ENCODE results near the gene RNF11.
A peak's percentile ranks its signal among the peaks of the same experiment; 100 is the strongest.
"Not testable (repeated sequence)": the region's sequence is repeated elsewhere in the genome, so short reads cannot be mapped to it uniquely, and the experiment has no call there.

Gene RNF11, protein sequence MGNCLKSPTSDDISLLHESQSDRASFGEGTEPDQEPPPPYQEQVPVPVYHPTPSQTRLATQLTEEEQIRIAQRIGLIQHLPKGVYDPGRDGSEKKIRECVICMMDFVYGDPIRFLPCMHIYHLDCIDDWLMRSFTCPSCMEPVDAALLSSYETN

DNA sequence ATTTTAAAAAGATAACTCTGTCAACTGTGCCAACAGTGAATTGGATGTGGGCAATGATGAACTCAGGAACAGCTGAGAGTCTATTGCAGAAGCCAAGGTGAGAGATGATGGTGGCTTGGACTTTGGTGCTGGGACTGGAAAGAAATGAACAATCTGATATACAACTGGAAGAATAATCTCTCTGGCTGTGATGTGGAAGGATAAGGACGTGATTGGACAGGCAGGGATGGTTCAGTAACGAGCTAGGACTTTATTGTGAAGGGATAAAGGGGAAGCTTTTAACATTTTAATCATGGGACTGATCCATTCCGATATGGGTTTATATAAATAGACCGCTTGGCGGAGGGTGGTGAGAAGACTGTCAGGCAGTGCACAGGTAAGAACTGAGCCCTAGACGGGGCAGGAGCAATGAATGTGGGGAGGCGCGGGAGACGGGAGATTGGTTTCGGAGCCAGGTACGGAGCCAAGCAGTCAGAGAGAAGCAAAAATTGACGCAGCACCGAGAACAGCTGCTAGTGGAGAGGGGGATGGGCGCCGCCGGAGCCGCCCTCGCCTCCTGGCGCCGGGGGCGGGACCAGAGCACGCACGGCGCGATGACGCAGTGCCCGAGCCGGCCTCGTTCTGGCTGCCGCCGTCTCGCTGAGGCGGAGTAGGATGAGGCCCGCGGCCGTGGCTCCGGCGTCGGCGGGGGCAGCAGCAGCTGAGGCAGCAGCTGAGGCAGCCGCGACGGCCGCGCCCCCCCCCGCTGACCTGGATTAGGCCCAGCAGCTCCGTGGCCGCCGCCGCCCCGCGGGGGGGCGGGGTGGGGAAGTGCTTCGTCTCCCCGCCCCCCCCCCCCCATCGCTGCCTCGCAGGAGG lies at the start of gene RNF11:
Gene RNF11, plus strand, starts transcription at position 601 of the 858 bp plus-strand sequence. CDS start 484 bp downstream, outside the sequence.
- DNase-seq: peak; percentile 96

DNA sequence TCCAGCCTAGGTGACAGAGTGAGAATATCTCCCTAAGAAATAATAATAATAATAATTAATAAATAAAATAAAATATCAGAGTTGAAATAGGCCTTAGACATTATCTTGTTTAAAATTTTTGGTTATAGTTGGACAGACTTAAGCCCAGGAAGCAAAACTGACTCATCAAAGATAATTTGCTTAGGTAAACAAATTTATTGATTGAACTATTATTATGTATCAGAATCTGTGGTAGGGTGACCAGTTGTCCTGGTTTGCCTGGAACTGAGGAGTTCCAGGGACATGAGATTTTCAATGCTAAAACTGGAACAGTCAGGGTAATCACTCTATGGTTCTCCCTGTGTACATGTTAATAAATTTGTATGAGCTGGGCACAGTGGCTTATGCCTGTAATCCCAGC lies 47.8 kb upstream of the RNF11 start:
- no peak for DNase-seq

DNA sequence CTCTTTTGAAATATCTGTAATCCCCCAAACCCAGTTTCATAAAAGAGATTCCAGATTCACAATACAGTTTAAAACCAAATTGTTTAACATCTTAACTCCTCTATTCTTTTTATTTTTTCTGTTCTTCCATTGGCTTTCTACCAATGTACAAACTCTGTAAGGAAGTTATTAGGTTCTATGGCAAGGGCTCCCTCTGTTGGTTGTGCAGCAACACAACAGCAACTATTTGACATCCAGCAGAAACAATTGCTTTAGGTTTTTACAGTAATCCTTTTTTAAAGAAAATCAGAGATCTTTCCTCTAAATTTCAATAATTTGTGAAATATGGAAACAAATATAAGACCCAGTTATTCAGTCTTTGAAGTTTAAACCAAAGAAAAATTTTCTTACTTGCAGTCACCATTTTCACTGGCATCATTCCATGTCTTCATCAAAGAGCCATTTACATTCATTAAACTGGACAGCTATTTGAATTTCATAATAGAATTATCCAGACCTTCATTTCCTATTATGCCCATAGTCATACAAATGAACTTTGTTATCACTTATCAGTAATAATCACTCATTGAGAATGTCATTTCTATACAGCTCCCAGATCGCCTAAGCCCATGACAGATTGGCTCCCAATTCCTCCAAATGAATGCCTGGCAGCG lies 46.5 kb upstream of the RNF11 start:
- DNase-seq: no peak

DNA sequence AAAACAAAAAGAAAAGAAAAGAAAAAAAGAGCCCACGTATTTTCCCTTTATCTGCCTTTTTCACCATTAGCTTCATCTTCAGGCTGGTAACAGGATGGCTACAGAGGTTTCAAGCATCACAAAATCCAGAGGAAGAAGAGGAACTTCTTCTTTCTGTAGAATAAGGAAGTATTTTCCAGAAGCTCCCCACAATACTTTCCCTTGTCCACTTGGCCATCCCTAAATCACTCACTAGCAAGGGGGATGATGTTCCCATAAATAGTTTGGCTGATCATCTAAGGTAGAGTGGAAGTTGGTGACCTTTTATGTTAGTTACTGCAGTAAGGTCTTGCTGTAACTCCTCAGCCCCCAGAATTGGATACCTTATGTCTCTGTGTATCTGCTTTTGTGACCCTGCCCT lies 45.1 kb upstream of the RNF11 start:
- DNase-seq: no peak

DNA sequence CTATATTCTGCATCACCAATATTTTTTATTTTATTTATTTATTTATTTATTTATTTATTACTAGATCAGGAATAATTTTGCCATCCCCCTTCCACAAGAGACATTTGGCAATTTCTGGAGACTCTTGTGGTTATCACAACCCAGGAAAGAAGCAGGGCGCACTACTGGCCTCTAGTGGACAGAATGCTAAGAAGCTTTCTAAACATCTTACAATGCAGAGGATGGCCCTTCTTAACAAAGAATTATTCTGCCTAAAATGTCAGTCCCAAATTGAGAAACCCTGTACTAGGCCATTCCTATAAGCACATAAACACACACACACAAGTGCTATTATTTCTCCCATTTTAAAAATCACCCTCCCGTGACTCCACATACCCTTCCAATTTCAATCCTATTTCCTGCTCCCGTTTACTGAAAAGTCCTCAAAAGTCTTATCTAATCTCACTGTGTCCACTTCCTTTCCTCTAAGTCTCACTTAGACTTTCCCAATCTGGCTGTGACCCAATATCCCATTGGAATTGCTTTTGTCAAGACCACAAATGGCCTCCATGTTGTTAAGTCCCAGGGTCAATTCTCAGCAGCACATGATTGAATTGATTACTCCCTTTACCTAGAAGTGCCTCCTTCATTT lies 43.7 kb upstream of the RNF11 start:
- peak; percentile 68 for DNase-seq

DNA sequence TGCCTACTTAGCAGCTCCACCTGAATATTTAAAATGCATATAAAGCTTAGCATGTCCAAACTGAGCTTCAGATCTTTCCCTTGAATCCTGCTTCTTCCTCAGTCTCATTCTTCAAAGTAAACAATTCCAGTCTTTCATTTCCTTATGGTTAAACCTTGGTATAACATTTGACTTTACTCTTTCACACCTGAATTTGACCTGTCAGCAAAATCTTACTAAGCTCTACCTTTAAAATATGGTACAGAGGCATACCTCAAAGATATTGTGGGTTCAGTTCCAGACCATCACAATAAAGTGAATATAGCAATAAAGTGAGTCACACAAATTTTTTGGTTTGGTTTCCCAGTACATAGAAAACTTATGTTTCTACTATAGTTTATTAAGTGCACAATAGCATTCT lies 42.5 kb upstream of the RNF11 start:
- DNase-seq: no peak

DNA sequence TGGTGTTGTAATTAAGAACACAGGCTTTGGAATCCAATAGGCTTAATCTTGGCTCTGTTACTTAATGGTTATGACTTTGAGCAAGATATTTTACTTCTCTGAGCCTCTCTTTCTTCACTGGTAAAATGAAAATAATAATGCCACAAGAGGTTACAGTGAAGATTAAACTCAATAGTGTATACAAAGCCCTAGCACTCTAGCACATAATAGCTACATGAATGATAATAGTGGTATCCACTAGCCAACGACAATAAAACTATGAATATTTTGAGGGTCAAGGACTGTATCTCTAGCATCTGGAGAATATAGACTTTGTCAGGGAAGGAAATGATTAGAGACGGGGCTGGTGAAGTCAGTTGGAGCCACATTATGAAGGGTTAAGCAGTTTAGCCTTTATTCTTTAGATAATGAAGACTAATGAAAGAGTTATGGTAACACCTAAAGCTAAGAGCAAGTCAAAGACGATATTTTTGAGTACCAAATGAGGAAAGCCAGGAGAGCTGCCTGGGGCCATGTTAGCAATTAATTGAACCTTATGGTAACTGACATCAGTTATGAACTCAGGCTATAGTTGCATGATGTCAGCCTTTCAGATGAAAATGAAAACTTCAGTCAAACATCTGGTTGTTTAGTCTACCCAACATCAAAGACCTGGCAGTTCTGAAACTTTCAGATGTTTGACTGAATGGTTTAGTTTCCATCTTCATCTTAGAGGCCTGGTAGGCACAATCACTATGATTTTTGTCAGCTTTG lies 32.8 kb upstream of the RNF11 start:
- no peak for DNase-seq

DNA sequence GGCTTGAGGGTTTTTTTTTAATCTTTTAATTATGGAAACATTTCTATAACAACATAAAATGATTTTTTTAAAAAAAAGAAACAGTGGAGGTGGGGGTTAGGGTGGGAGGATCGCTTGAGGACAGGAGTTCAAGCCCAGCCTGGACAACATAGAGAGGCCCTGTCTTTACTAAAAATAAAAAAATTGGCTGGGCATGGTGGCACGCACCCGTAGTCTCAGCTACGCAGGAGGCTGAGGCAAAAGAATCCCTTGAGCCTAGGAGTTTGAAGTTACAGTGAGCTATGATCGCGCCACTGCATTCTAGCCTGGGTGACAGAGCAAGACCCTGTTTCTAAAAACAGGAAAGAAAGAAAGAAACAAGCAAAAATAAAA lies 32.2 kb upstream of the RNF11 start:
- DNase-seq: no peak

DNA sequence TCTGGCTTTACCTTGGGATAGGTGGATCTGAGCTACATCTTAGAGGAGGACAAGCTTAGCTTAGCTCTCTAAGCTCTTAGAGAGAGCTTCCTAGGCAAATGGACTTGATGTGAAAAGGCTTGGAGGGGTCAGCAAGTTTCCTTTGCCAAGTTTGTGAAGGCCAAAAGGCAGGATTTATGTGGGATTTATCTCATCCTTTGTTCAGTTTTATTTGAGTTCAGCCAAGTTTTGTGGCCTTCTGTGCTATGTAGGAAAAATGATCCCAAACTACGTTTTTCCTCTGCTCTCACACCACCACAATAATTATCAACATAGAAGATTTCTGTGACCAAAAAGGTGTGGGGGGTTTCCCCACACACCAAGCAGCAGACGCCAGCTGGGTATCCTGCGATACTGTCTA lies 26.0 kb upstream of the RNF11 start:
- no peak for DNase-seq

DNA sequence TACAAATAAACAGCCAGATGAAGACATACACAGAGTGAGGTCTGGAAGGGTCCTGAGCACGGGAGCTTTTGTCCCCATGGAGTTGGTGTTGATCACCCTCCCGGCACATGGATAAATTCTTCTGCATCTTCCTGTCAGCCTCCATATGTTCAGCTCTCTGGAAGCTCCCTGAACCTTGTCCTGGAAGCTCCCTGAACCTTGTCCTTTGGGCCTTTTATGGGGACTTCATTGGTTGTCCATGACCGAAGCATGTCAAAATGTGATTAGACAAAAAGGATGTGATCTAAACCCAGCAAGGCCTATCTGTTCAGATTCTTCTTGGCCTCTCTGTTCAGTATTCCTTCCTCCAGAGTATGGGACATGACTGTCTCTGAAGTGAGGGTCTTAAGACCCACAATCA lies 25.4 kb upstream of the RNF11 start:
- no peak for DNase-seq

DNA sequence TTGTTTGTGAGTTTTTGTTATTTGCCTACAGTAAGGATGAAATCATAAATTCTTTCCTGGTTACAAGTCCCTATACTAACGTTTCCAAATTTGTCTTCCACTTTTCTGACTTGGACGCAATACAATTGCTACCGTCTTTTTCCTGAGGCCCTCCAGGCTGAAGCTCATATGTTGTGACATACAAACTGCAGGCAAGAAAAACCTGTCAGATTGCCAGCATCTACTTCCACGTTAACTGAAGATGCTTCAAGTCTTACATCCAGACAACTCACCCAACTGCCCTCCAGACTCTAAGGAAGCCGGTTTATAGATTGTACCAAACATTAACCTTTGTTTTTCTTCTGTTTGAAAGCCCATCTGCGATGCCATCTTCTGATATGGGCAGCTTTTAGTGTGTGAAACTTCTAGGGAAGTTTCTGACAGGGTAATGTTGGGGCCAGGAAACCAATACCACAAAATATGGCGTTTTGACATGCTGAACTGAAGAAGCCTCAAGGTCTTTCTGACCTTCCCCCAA lies 21.4 kb upstream of the RNF11 start:
- DNase-seq: no peak

DNA sequence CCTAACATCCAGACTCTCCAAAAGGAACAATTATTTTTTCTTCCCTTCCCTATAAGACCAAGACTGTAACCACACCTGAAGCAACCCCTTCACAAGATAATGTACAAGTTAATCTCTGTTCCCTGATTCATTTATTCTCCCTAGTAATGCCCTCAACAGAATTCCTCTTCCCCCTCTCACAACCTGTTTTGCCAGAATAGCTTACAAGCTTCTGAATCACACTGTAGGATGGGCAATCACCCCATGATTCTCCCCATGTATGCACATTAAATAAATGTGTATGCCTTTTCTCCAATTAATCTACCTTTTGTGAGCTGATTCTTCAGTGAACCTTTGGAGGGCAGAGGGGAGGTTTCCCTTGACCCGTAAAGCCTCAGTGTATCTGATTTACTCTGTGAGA lies 20.9 kb upstream of the RNF11 start:
- DNase-seq: no peak

DNA sequence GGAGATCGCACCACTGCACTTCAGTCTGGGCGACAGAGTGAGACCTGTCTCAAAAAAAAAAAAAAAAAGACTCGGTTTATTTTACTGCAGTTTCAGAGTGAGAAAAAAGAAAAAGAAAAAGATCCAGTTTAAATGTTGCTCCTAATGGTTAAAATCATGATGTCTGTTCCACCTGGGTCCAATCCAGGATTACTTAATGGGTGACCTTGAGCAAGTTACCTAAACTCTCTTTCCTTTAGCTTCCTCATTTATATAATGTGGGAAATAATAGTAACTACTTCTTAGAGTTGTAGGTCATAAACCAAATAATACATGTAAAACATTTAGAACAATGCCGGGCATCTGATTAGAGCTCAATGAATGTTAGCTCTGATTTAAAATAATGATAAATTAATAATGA lies 19.4 kb upstream of the RNF11 start:
- no peak for DNase-seq

DNA sequence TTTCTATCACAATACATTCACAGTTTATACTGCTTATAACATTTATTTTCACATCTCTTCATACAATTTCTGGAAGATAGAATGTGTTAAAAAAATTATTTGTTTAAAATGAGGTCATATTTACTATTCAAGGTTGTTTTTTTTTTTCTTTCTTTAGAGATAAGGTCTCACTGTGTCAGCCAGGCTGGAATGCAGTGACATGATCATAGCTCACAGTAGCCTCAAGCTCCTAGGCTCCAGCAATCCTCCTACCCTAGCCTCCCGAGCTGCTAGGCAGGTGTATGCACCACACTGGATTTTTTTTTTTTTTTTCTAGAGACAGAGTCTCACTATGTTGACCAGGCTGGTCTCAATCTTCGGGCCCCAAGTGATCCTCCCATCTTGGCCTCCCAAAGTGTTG lies 19.0 kb upstream of the RNF11 start:
- DNase-seq: no peak

DNA sequence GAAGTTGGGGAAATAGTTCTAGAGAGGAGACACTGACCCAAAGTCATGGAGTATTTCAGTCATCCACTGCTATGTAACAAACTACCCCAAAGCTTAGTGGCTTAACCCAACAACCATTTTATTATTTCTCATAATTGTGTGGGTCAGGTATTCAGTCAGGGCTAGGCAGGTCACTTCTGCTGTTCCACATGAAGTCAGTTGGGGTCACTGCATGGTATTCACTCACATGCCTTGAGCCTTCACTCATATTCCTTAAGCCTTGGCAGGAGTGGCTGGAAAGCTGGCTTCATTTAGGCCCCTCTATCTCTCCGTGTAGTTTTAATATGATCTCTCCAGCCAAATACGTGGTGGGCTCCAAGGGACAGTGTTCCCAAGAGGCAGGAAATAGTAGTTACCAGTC lies 17.5 kb upstream of the RNF11 start:
- DNase-seq: no peak

DNA sequence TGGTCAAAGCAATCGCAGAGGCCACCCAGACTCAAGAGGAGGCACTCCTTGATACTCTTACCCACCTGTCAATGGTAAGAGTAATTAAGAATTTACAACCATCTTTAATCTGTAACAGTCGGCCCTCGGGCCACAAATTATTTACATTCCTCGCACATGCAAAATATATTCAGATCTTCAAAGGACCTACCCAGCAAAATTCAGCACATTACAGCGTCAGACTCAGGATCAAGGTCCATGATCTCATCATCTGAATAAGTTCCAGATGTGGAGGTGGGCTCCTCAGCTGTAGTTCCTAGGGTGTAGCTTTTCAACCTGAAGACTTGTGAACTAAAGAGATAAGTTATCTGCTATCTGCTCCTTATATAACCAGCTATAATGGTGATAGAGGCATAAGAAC lies 17.1 kb upstream of the RNF11 start:
- no peak for DNase-seq

DNA sequence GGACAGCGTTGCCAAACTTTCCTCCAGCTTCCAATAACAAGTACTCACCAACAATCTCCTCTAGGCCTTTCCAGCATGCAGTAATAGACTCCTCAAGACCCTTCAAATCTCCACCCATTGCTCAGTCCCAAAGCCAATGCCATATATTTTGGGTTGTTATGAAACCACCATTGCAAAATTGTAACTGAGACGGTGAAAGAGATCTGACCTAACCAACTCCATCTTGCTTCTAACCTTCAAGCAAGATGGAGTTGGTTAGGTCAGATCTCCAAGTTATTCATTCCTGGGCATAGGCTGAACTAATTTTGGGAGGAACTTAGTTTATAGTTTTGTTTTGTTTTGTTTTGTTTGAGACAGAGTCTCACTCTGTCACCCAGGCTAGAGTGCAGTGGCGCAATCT lies 14.5 kb upstream of the RNF11 start:
- DNase-seq: not testable (repeated sequence)

DNA sequence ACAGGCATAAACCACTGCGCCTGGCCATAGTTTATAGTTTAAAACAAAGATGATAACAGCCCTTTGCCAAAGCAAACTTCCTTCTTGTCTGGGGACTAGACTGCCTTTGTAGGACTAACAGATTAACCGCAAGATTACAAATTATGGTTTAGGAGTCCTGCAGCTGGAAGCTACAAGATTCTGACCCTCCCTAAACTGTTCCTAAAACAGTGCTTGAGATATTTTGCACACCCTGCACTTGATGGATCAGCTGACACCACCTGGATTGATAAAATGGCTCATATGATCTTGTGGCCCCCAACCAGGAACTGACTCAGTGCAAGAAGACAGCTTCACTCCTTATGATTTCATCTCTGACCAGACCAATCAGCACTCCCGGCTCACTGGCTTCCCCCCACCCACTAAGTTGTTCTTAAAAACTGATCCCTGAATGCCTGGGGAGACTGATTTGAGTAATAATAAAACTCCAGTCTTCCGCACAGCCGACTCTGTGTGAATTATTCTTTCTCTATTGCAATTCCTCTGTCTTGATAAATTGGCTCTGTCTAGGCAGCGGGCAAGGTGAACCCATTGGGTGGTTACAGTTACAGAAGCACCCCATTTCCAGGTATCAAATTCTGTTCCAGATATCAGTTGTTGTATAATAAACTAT lies 13.8 kb upstream of the RNF11 start:
- peak; percentile 22 for DNase-seq

DNA sequence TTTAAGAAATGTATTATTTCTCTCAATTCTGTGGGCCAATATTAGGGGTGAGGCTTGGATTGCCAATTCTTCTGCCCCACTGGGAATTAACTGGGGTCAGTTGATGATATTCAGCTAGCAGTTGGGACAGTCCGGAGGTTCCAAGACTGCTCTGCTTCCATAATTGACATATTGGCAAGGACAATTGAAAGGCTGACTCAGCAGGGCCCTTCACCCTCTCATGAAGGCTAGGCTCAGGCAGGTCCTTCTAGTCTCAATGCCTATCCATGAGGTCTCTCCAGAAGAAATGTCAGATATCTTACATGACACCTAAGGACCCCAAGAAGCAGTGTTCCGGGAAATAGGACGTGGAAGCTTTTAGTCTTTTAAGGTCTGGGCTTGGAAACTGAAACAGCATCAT lies 13.3 kb upstream of the RNF11 start:
- peak; percentile 21 for DNase-seq

DNA sequence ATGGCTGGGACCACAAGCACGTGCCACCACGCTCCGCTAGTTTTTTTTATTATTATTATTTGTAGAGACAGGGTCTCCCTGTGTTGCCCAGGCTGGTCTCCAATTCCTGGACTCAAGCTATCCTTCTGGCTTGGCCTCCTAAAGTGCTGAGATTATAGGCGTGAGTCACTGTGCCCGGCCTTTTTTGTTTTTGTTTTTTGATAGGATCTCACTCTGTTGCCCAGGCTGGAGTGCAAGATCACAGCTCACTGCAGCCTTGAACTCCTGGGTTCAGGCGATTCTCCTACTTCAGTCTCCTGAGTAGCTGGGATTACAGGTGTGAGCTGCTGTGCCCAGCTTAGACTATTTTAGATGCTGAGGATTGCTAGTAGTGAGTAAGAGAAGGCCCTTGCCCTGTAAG lies 11.8 kb upstream of the RNF11 start:
- DNase-seq: peak; percentile 20

DNA sequence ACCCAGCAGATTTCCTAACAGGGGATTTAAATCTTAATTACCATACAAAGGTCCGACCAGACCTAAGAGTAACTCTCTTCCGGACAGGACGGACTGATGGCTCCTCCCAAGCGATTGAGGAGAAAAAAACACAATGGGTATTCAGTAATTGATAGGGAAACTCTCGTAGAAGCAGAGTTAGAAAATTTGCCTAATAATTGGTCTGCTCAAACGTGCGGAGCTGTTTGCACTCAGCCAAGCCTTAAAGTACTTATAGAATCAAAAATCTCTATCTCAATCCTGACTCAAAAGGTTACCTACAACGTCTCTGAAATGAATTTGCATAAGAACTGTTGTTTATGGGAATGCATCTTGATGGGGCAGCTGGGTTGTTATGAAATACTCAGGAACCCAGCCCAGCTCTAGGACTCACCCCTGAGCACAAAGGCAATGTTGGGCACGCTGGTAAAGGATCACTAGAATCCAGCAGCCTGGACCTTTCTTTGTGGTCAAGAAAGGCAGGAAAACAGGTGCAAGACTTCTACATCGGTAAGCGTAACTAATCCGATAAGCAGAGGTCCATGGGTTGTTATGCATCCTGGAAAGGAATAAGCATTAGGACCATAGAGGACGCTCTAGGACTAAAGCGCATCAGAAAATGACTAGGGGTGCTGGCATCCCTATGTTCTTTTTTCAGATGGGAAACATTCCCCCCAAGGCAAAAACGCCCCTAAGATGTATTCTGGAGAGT lies 8.7 kb upstream of the RNF11 start:
- not testable (repeated sequence) for DNase-seq

DNA sequence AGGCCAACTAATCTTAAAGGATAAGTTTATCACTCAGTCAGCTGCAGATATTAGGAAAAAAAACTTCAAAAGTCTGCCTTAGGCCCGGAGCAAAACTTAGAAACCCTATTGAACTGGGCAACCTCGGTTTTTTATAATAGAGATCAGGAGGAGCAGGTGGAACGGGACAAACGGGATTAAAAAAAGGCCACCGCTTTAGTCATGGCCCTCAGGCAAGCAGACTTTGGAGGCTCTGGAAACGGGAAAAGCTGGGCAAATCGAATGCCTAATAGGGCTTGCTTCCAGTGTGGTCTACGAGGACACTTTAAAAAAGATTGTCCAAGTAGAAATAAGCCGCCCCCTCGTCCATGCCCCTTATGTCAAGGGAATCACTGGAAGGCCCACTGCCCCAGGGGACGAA lies 7.6 kb upstream of the RNF11 start:
- peak; percentile 30 for DNase-seq
